Measurements from ENCODE around the gene MCCC2.
A peak's percentile ranks its signal among the peaks of the same experiment; 100 is the strongest.
"Not testable (repeated sequence)": the region's sequence is repeated elsewhere in the genome, so short reads cannot be mapped to it uniquely, and the experiment has no call there.

Gene MCCC2

GRCh38 chr5:71576241-71576640 is 10.9 kb upstream of the MCCC2 start:
- H3K27ac ChIP-seq (ENCODE audit: low read depth, low read length) = no peak overlapping the region
- H3K9me3 ChIP-seq (ENCODE audit: control insufficient read depth, insufficient read depth, low read depth, low read length) = peaks cover 10% of the 10 kb centered on the region; the same call in 1 of the 2 replicates
- no peak overlapping the region for H3K9ac ChIP-seq (ENCODE audit: low read length)
- H3K4me1 ChIP-seq (ENCODE audit: control insufficient read depth, insufficient read depth, low read length) = no peaks in the 10 kb centered on the region
- H3K27me3 ChIP-seq (ENCODE audit: control insufficient read depth, insufficient read depth, low read length) = no peaks in the 10 kb centered on the region
- H3K4me3 ChIP-seq (ENCODE audit: low read depth, low read length) = no peak overlapping the region
- H3K36me3 ChIP-seq (ENCODE audit: control insufficient read depth, insufficient read depth, low read length) = no peaks in the 10 kb centered on the region

DNA sequence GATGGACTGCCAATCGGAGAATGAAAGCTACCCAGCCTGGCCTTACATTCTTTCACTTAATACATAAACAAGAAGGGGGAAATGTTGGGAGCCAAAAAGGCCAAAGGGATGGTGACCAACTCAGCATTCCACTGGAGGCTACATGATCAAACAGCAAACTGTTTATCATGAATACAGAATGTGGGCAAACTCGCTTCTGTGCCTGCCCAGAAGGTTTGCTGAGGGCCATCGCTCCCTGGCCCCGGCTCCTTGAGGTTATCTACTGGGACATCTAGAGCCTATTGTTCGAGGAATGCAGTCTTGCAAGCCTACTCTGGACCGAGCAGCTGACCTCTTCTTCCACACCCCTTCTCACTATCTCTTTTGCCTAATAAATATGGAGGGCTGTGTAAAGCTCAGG is 9.3 kb upstream of the MCCC2 start:
- H3K27ac ChIP-seq (ENCODE audit: low read depth, low read length); H3K27me3 ChIP-seq (ENCODE audit: control insufficient read depth, insufficient read depth, low read length); H3K4me3 ChIP-seq (ENCODE audit: low read depth, low read length); H3K9ac ChIP-seq (ENCODE audit: low read length); H3K4me1 ChIP-seq (ENCODE audit: control insufficient read depth, insufficient read depth, low read length); H3K36me3 ChIP-seq (ENCODE audit: control insufficient read depth, insufficient read depth, low read length): not testable (repeated sequence)
- peaks cover 10% of the 10 kb centered on the region; the same call in 1 of the 2 replicates for H3K9me3 ChIP-seq (ENCODE audit: control insufficient read depth, insufficient read depth, low read depth, low read length)

GRCh38 chr5:71582945-71583584 is 4.1 kb upstream of the MCCC2 start:
- Histone ChIP-seq H3K4me3 (ENCODE audit: low read depth, low read length) (no peak overlapping the region), H3K4me1 (ENCODE audit: control insufficient read depth, insufficient read depth, low read length) (no peaks in the 10 kb centered on the region), H3K27me3 (ENCODE audit: control insufficient read depth, insufficient read depth, low read length) (no peaks in the 10 kb centered on the region), H3K27ac (ENCODE audit: low read depth, low read length) (no peak overlapping the region), H3K36me3 (ENCODE audit: control insufficient read depth, insufficient read depth, low read length) (no peaks in the 10 kb centered on the region), H3K9me3 (ENCODE audit: control insufficient read depth, insufficient read depth, low read depth, low read length) (peaks cover 5% of the 10 kb centered on the region; the same call in 1 of the 2 replicates), H3K9ac (ENCODE audit: low read length) (no peak overlapping the region)

GRCh38 chr5:71586052-71586940 is 844 bp upstream of the MCCC2 start:
- no peaks in the 10 kb centered on the region for H3K9me3 ChIP-seq (ENCODE audit: control insufficient read depth, insufficient read depth, low read depth, low read length)
- H3K36me3 ChIP-seq (ENCODE audit: control insufficient read depth, insufficient read depth, low read length) = no peaks in the 10 kb centered on the region
- peak overlapping the region; percentile 90 for H3K9ac ChIP-seq (ENCODE audit: low read length)
- H3K27ac ChIP-seq (ENCODE audit: low read depth, low read length) = no peak overlapping the region
- H3K4me3 ChIP-seq (ENCODE audit: low read depth, low read length) = peak overlapping the region; percentile 72
- no peaks in the 10 kb centered on the region for H3K4me1 ChIP-seq (ENCODE audit: control insufficient read depth, insufficient read depth, low read length)
- no peaks in the 10 kb centered on the region for H3K27me3 ChIP-seq (ENCODE audit: control insufficient read depth, insufficient read depth, low read length)

DNA sequence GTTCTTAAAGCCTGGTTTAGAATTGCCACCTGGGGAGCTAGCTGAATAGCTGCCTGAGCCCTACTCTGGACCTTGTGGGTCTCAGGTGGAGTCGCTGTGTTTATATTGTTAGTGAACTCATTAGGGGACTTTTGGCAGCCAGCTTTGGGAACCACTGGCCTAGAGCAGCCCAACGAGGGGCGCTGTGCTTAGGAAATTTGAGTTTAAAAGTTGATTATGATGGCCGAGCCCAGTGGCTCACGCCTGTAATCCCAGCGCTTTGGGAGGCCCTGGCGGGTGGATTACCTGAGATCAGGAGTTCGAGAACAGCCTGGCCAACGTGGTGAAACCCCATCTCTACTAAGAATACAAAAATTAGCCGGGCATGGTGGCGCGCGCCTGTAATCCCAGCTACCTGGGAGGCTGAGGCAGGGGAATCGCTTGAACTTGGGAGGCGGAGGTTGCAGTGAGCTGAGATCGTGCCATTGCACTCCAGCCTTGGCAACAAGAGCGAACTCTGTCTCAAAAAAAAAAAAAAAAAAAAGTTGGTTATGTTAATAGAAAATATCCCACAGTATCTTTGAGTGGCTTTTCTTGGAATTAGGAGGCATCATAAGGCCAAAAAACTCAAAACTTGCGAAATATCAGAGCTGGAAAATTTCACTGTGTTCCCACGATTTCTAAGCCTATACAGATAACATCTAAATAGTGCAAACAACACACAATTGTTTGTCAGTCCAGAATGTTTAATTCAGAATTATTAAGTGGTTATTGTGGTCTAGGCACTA is 809 bp downstream of the MCCC2 start:
- Histone ChIP-seq H3K27me3 (ENCODE audit: control insufficient read depth, insufficient read depth, low read length) (no peaks in the 10 kb centered on the region), H3K9me3 (ENCODE audit: control insufficient read depth, insufficient read depth, low read depth, low read length) (no peaks in the 10 kb centered on the region), H3K36me3 (ENCODE audit: control insufficient read depth, insufficient read depth, low read length) (no peaks in the 10 kb centered on the region), H3K4me1 (ENCODE audit: control insufficient read depth, insufficient read depth, low read length) (no peaks in the 10 kb centered on the region), H3K4me3 (ENCODE audit: low read depth, low read length) (peak overlapping the region; percentile 72), H3K27ac (ENCODE audit: low read depth, low read length) (peak overlapping the region; percentile 88), H3K9ac (ENCODE audit: low read length) (peak overlapping the region; percentile 90)

- no peaks in the 10 kb centered on the region for H3K36me3 ChIP-seq (ENCODE audit: control insufficient read depth, insufficient read depth, low read length)
- no peaks in the 10 kb centered on the region for H3K9me3 ChIP-seq (ENCODE audit: control insufficient read depth, insufficient read depth, low read depth, low read length)
- no peaks in the 10 kb centered on the region for H3K4me1 ChIP-seq (ENCODE audit: control insufficient read depth, insufficient read depth, low read length)
- no peak overlapping the region for H3K27ac ChIP-seq (ENCODE audit: low read depth, low read length)
- no peaks in the 10 kb centered on the region for H3K27me3 ChIP-seq (ENCODE audit: control insufficient read depth, insufficient read depth, low read length)
- peak overlapping the region; percentile 72 for H3K4me3 ChIP-seq (ENCODE audit: low read depth, low read length)
- no peak overlapping the region for H3K9ac ChIP-seq (ENCODE audit: low read length)
Observed at GRCh38 chr5:71588533-71588885, 1.4 kb downstream of the MCCC2 start.

- no peaks in the 10 kb centered on the region for H3K4me1 ChIP-seq (ENCODE audit: control insufficient read depth, insufficient read depth, low read length)
- H3K27me3 ChIP-seq (ENCODE audit: control insufficient read depth, insufficient read depth, low read length) = no peaks in the 10 kb centered on the region
- no peak overlapping the region for H3K4me3 ChIP-seq (ENCODE audit: low read depth, low read length)
- H3K27ac ChIP-seq (ENCODE audit: low read depth, low read length) = no peak overlapping the region
- no peaks in the 10 kb centered on the region for H3K9me3 ChIP-seq (ENCODE audit: control insufficient read depth, insufficient read depth, low read depth, low read length)
- H3K9ac ChIP-seq (ENCODE audit: low read length) = no peak overlapping the region
- H3K36me3 ChIP-seq (ENCODE audit: control insufficient read depth, insufficient read depth, low read length) = 0 out of 2 replicates have a peak, but pooled peaks cover 5% of the 10 kb centered on the region
Observed at GRCh38 chr5:71589903-71590302, 2.8 kb downstream of the MCCC2 start.

DNA sequence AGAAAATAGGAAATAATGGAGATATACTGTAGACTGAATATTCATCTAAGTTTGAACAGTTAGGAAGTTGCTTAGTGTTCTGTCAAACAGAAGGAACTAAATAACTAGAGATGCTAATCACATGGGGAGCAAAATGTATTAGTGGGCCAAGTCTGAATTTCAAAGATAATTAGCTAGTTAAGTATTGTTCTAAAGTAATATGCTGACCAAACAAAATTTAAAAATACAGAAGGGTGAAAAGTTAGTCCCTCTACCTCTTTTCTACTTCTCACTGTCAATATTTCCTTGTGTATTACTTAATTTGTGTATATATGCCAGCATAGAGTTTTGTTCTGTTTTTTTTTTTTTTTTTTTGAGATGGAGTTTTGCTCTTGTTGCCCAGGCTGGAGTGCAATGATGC is 4.0 kb downstream of the MCCC2 start:
- no peak overlapping the region for H3K9ac ChIP-seq (ENCODE audit: low read length)
- H3K9me3 ChIP-seq (ENCODE audit: control insufficient read depth, insufficient read depth, low read depth, low read length) = no peaks in the 10 kb centered on the region
- peaks cover 11% of the 10 kb centered on the region; the same call in 1 of the 2 replicates for H3K36me3 ChIP-seq (ENCODE audit: control insufficient read depth, insufficient read depth, low read length)
- H3K4me3 ChIP-seq (ENCODE audit: low read depth, low read length) = no peak overlapping the region
- H3K27me3 ChIP-seq (ENCODE audit: control insufficient read depth, insufficient read depth, low read length) = no peaks in the 10 kb centered on the region
- no peak overlapping the region for H3K27ac ChIP-seq (ENCODE audit: low read depth, low read length)
- no peaks in the 10 kb centered on the region for H3K4me1 ChIP-seq (ENCODE audit: control insufficient read depth, insufficient read depth, low read length)

- Histone ChIP-seq H3K4me3 (ENCODE audit: low read depth, low read length) (no peak overlapping the region), H3K4me1 (ENCODE audit: control insufficient read depth, insufficient read depth, low read length) (no peaks in the 10 kb centered on the region), H3K9me3 (ENCODE audit: control insufficient read depth, insufficient read depth, low read depth, low read length) (no peaks in the 10 kb centered on the region), H3K9ac (ENCODE audit: low read length) (no peak overlapping the region), H3K27ac (ENCODE audit: low read depth, low read length) (no peak overlapping the region), H3K27me3 (ENCODE audit: control insufficient read depth, insufficient read depth, low read length) (no peaks in the 10 kb centered on the region), H3K36me3 (ENCODE audit: control insufficient read depth, insufficient read depth, low read length) (peaks cover 49% of the 10 kb centered on the region)
Observed at GRCh38 chr5:71596169-71596568, 9.0 kb downstream of the MCCC2 start.

DNA sequence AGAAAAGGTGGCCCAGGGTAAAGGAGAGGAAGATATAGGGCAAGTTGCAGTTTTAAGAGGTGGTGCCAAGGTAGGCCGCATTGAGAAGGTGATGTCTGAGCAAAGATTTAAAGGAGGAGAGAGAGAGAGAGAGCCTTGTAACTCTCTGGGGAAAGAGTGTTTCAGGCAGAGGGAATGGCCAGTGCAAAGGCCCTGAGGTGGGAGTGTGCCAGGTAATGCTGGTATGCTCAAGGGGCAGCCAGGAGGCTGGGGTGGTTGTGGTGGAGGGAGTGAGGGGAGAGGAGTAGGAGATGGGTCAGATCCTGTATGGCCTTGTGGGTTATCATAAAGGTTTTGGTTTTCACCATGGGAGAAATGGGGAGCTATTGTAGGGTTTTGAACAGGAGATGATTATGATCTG is 9.9 kb downstream of the MCCC2 start:
- Histone ChIP-seq H3K4me3 (ENCODE audit: low read depth, low read length) (no peak overlapping the region), H3K27me3 (ENCODE audit: control insufficient read depth, insufficient read depth, low read length) (no peaks in the 10 kb centered on the region), H3K36me3 (ENCODE audit: control insufficient read depth, insufficient read depth, low read length) (peaks cover 57% of the 10 kb centered on the region), H3K9ac (ENCODE audit: low read length) (no peak overlapping the region), H3K27ac (ENCODE audit: low read depth, low read length) (no peak overlapping the region), H3K9me3 (ENCODE audit: control insufficient read depth, insufficient read depth, low read depth, low read length) (no peaks in the 10 kb centered on the region), H3K4me1 (ENCODE audit: control insufficient read depth, insufficient read depth, low read length) (no peaks in the 10 kb centered on the region)

GRCh38 chr5:71600783-71601182 is 13.6 kb downstream of the MCCC2 start:
- H3K9ac ChIP-seq (ENCODE audit: low read length) = no peak overlapping the region
- H3K4me1 ChIP-seq (ENCODE audit: control insufficient read depth, insufficient read depth, low read length) = no peaks in the 10 kb centered on the region
- no peak overlapping the region for H3K27ac ChIP-seq (ENCODE audit: low read depth, low read length)
- peaks cover 70% of the 10 kb centered on the region for H3K36me3 ChIP-seq (ENCODE audit: control insufficient read depth, insufficient read depth, low read length)
- H3K4me3 ChIP-seq (ENCODE audit: low read depth, low read length) = no peak overlapping the region
- H3K27me3 ChIP-seq (ENCODE audit: control insufficient read depth, insufficient read depth, low read length) = no peaks in the 10 kb centered on the region
- H3K9me3 ChIP-seq (ENCODE audit: control insufficient read depth, insufficient read depth, low read depth, low read length) = no peaks in the 10 kb centered on the region

All from HUES6 (cell line).